ENCODE data around the gene HORMAD2. TPM values are rescaled to one million over a fixed set of nuclear protein-coding genes. Genes with fewer than 3 reads are reported as not detected.

Gene HORMAD2
- total RNA-seq, 1 experiment from 2014 or later, result not detected

GRCh38 chr22:30045901-30046715 is 34.2 kb upstream of the HORMAD2 start:
- DNase-seq, result no peak
- H3K4me1 ChIP-seq (ENCODE audit: insufficient read depth, low read length), result peaks cover 19% of the 10 kb centered on the region
- no peaks in the 10 kb centered on the region for H3K27me3 ChIP-seq (ENCODE audit: low read length)
- H4K20me1 ChIP-seq (ENCODE audit: low read length), result no peaks in the 10 kb centered on the region
- no peak overlapping the region for H2AFZ ChIP-seq (ENCODE audit: low read length)
- no peaks in the 10 kb centered on the region for H3K9me2 ChIP-seq (replicated peaks; ENCODE audit: low read length)
- ChIA-PET POLR2A (ENCODE audit: unreplicated experiment) (no interaction called here), CTCF (no interaction called here)
- H3K9me3 ChIP-seq (ENCODE audit: low read length), result no peaks in the 10 kb centered on the region
- no peak overlapping the region for H3K27ac ChIP-seq (ENCODE audit: low read length)
- no peak for ATAC-seq
- TF ChIP-seq CTCF (conservative IDR thresholded peaks at IDR 0.05; ENCODE audit: low read depth, low read length), result no peak
- TF ChIP-seq EZH2phosphoT487 (IDR thresholded peaks at IDR 0.05; ENCODE audit: borderline replicate concordance, low read length), result no peak
- TF ChIP-seq EZH2 (IDR thresholded peaks at IDR 0.05; ENCODE audit: low read length, unreplicated experiment), result no peak
- BruUV-seq (replicated peaks), result no TSS peak
- no peak overlapping the region for H3K4me2 ChIP-seq (ENCODE audit: low read length)
- no peak overlapping the region for H3K9ac ChIP-seq (ENCODE audit: low read length)
- no peaks in the 10 kb centered on the region for H3K36me3 ChIP-seq (ENCODE audit: low read depth, low read length)
- no peaks in the 10 kb centered on the region for H3F3A ChIP-seq (ENCODE audit: low read length, unreplicated experiment)
- no peaks in the 10 kb centered on the region for H3K79me2 ChIP-seq (ENCODE audit: low read length)
- intact Hi-C loops (cut with micrococcal nuclease), result no loop called here
- H3K4me3 ChIP-seq (ENCODE audit: low read length), result no peak overlapping the region

- TF ChIP-seq EZH2phosphoT487 (IDR thresholded peaks at IDR 0.05; ENCODE audit: borderline replicate concordance, low read length) (no peak), CTCF (conservative IDR thresholded peaks at IDR 0.05; ENCODE audit: low read depth, low read length) (no peak), EZH2 (IDR thresholded peaks at IDR 0.05; ENCODE audit: low read length, unreplicated experiment) (no peak)
- CTCF ChIA-PET, result no interaction called here
These were observed 33.4 kb upstream of the HORMAD2 start for GRCh38 chr22:30046716-30047363.

GRCh38 chr22:30047364-30047738 is 32.9 kb upstream of the HORMAD2 start:
- Histone ChIP-seq H3K27me3 (ENCODE audit: low read length) (no peaks in the 10 kb centered on the region), H3K36me3 (ENCODE audit: low read depth, low read length) (no peaks in the 10 kb centered on the region), H3K27ac (ENCODE audit: low read length) (no peak overlapping the region), H3K79me2 (ENCODE audit: low read length) (no peaks in the 10 kb centered on the region), H3K4me2 (ENCODE audit: low read length) (no peak overlapping the region), H3K9ac (ENCODE audit: low read length) (no peak overlapping the region), H3F3A (ENCODE audit: low read length, unreplicated experiment) (no peaks in the 10 kb centered on the region), H3K4me3 (ENCODE audit: low read length) (no peak overlapping the region), H4K20me1 (ENCODE audit: low read length) (no peaks in the 10 kb centered on the region), H3K9me2 (replicated peaks; ENCODE audit: low read length) (no peaks in the 10 kb centered on the region), H3K4me1 (ENCODE audit: insufficient read depth, low read length) (peaks cover 19% of the 10 kb centered on the region), H3K9me3 (ENCODE audit: low read length) (no peaks in the 10 kb centered on the region), H2AFZ (ENCODE audit: low read length) (no peak overlapping the region)
- BruUV-seq (replicated peaks), result no TSS peak
- TF ChIP-seq EZH2 (IDR thresholded peaks at IDR 0.05; ENCODE audit: low read length, unreplicated experiment) (no peak), CTCF (conservative IDR thresholded peaks at IDR 0.05; ENCODE audit: low read depth, low read length) (no peak), EZH2phosphoT487 (IDR thresholded peaks at IDR 0.05; ENCODE audit: borderline replicate concordance, low read length) (no peak)
- intact Hi-C loops (cut with micrococcal nuclease), result no loop called here
- ATAC-seq, result no peak
- CTCF ChIA-PET, result no interaction called here
- POLR2A ChIA-PET (ENCODE audit: unreplicated experiment), result no interaction called here
- no peak for DNase-seq

More at GRCh38 chr22:30046716-30047363, 33.4 kb upstream of the HORMAD2 start:
- H3K79me2 ChIP-seq (ENCODE audit: low read length), result no peaks in the 10 kb centered on the region
- no peaks in the 10 kb centered on the region for H4K20me1 ChIP-seq (ENCODE audit: low read length)
- H3K4me2 ChIP-seq (ENCODE audit: low read length), result no peak overlapping the region
- POLR2A ChIA-PET (ENCODE audit: unreplicated experiment), result no interaction called here
- peaks cover 19% of the 10 kb centered on the region for H3K4me1 ChIP-seq (ENCODE audit: insufficient read depth, low read length)
- no TSS peak for BruUV-seq (replicated peaks)
- no peak overlapping the region for H2AFZ ChIP-seq (ENCODE audit: low read length)
- H3K9me3 ChIP-seq (ENCODE audit: low read length), result no peaks in the 10 kb centered on the region
- intact Hi-C loops (cut with micrococcal nuclease), result no loop called here
- H3K9me2 ChIP-seq (replicated peaks; ENCODE audit: low read length), result no peaks in the 10 kb centered on the region
- no peaks in the 10 kb centered on the region for H3K27me3 ChIP-seq (ENCODE audit: low read length)
- H3F3A ChIP-seq (ENCODE audit: low read length, unreplicated experiment), result no peaks in the 10 kb centered on the region
- ATAC-seq (no peak), DNase-seq (no peak)
- H3K9ac ChIP-seq (ENCODE audit: low read length), result no peak overlapping the region
- H3K36me3 ChIP-seq (ENCODE audit: low read depth, low read length), result no peaks in the 10 kb centered on the region
- H3K27ac ChIP-seq (ENCODE audit: low read length), result no peak overlapping the region
- no peak overlapping the region for H3K4me3 ChIP-seq (ENCODE audit: low read length)

Data from PC-3 (cell line).